Upper lobe of right lung (tissue), 1 donor: ENCODE data around the gene NPB. TPM values are rescaled to one million over a fixed set of nuclear protein-coding genes. Genes with fewer than 3 reads are reported as not detected.

Experiments used
- ATAC-seq: fragments of 200-7000 bp; cut with Tn5 transposase; one replicate; pipeline ENCODE4 v1.9.1; 2020; ENCODE audit warnings: mild to moderate bottlenecking, moderate library complexity
- DNase-seq: peaks from one replicate; pipeline ENCODE4 v3.0.0-alpha.2; 2020
- H3K27ac ChIP-seq: fragments of 200-600 bp; one replicate; pipeline ENCODE4 v1.8.0; 2022
- H3K27me3 ChIP-seq: fragments of 200-600 bp; one replicate; pipeline ENCODE4 v1.8.0; 2022; ENCODE audit warnings: mild to moderate bottlenecking
- H3K36me3 ChIP-seq: fragments of 200-600 bp; one replicate; pipeline ENCODE4 v1.8.0; 2022
- H3K4me1 ChIP-seq: fragments of 200-600 bp; one replicate; pipeline ENCODE4 v1.8.0; 2022
- H3K4me3 ChIP-seq: fragments of 200-600 bp; one replicate; pipeline ENCODE4 v1.8.0; 2022; ENCODE audit warnings: mild to moderate bottlenecking
- H3K9me3 ChIP-seq: fragments of 200-600 bp; one replicate; pipeline ENCODE4 v1.8.0; 2022
- intact Hi-C: fragments of 100-400 bp; cut with DNase I; formaldehyde crosslinking; loops from one replicate; pipeline ENCODE4 v1.11.0; 2022
- total RNA-seq: library from RNA; stranded (reverse); fragmentation: NEBNext Ultra II Directional; extraction: Animal tissue kit (Norgen Biotek cat#: 25700); gene quantifications from one replicate; pipeline ENCODE4 v1.2.1, GENCODE V29; 2021
- TF ChIP-seq, protein P1 (sequence below): fragments of 200-600 bp; IDR thresholded peaks from one replicate; pipeline ENCODE4 v1.8.0; 2022; ENCODE audit warnings: antibody characterized with exemption
- donor health status: DM: no; HTN: yes; CAD: no; lungs with severe emphysema.

NPB gene
- total RNA-seq, 1 donor from 2014 or later = 0.55 TPM

DNA sequence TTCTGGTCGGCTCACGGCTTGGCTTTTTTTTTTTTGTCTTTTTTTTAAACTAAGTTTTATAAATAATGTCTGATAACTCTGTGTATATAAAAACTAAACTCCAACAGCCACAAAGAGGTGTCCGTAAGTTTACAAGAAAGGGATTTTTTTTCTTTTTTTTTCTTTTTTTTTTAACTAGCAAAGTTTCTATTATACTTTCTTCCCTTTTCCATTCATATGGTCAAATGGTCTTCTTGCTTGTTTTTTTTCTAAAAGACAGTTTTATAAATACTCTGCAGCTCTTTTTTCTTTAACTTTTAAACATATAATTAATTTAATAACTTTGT, 19.5 kb downstream of the NPB start:
- TF ChIP-seq, protein P1, sequence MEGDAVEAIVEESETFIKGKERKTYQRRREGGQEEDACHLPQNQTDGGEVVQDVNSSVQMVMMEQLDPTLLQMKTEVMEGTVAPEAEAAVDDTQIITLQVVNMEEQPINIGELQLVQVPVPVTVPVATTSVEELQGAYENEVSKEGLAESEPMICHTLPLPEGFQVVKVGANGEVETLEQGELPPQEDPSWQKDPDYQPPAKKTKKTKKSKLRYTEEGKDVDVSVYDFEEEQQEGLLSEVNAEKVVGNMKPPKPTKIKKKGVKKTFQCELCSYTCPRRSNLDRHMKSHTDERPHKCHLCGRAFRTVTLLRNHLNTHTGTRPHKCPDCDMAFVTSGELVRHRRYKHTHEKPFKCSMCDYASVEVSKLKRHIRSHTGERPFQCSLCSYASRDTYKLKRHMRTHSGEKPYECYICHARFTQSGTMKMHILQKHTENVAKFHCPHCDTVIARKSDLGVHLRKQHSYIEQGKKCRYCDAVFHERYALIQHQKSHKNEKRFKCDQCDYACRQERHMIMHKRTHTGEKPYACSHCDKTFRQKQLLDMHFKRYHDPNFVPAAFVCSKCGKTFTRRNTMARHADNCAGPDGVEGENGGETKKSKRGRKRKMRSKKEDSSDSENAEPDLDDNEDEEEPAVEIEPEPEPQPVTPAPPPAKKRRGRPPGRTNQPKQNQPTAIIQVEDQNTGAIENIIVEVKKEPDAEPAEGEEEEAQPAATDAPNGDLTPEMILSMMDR = no peak
- no peak for ATAC-seq
- H3K27me3 ChIP-seq = no peaks in the 10 kb centered on the region
- no peak for DNase-seq
- peaks cover 15% of the 10 kb centered on the region for H3K36me3 ChIP-seq
- H3K27ac ChIP-seq = no peak overlapping the region
- peaks cover 44% of the 10 kb centered on the region for H3K4me1 ChIP-seq
- no peaks in the 10 kb centered on the region for H3K9me3 ChIP-seq
- intact Hi-C loops = no loop called here
- H3K4me3 ChIP-seq = no peak overlapping the region

DNA sequence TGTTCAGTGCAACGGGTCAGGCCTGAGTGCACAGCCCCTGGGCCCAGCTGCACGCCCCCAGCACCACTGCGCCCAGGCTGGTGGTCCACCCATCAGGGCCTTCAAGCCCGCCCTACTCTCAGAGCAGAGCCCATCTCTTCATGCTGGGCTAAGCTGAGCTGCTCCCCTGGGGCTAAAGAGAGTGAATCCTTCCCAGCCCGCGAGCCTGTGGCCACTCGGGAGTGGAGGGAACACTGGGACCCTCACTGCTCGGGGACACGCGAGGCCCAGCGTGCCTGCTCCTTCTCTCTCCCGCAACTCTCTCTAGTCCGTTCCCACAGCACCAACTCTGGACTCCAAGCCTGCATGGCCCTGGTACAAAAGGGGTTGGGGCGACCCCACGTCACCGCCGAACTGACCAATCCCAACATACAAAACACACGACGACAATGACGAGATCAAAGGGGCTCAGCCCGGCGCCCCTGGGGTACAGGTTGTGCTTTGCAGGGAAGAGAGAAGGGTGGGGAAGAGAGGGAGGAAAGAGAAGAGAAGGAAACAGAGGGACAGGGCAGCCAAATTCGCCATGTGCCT, 20.0 kb downstream of the NPB start:
- TF ChIP-seq, protein P1 = no peak
- peaks cover 38% of the 10 kb centered on the region for H3K4me1 ChIP-seq
- no peak for DNase-seq

DNA sequence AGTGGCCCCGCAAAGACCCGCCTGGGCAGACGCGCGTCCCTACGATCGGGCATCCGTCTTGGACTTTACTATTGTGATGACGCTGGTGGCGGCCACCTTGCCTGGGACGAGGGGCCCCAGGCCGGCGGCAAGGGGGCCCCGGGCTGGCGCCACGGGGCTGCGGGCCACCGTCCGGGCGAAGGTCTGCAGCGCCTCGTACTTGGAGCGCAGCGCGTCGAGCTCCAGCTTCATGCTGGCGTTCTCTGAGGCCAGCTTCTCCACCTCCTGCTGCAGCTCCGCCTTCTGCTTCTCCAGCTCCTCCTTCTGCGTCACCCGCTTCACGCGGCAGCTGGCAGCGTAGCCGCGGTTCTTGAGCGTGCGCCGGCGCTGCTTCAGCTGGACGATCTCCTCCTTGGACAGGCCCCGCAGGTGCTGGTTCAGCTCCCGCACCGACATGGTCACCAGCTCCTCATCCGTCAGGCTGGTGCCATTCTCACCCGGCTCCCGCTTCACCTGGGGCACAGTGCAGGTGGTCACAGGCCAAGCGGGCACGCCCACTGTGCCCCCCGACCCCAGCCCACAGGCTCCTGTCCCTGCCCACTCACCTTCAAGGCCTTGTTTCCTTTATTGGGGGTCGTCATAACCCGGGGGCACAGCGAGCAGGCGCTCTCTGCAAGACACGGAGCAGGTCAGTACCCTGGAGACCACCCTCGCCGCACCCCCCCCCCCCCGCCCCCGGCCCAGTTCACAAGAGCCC, 20.7 kb downstream of the NPB start:
- Histone ChIP-seq H3K27me3 (no peaks in the 10 kb centered on the region), H3K36me3 (peaks cover 15% of the 10 kb centered on the region), H3K27ac (peak overlapping the region; percentile 68), H3K4me1 (peaks cover 36% of the 10 kb centered on the region), H3K9me3 (no peaks in the 10 kb centered on the region), H3K4me3 (no peak overlapping the region)
- ATAC-seq (no peak), DNase-seq (no peak)
- TF ChIP-seq, protein P1 = no peak
- intact Hi-C loops = no loop called here

More for the DNA sequence above, 20.0 kb downstream of the NPB start:
- Histone ChIP-seq H3K4me3 (no peak overlapping the region), H3K27ac (no peak overlapping the region), H3K36me3 (peaks cover 15% of the 10 kb centered on the region), H3K9me3 (no peaks in the 10 kb centered on the region), H3K27me3 (no peaks in the 10 kb centered on the region)
- no peak for ATAC-seq
- intact Hi-C loops = no loop called here

DNA sequence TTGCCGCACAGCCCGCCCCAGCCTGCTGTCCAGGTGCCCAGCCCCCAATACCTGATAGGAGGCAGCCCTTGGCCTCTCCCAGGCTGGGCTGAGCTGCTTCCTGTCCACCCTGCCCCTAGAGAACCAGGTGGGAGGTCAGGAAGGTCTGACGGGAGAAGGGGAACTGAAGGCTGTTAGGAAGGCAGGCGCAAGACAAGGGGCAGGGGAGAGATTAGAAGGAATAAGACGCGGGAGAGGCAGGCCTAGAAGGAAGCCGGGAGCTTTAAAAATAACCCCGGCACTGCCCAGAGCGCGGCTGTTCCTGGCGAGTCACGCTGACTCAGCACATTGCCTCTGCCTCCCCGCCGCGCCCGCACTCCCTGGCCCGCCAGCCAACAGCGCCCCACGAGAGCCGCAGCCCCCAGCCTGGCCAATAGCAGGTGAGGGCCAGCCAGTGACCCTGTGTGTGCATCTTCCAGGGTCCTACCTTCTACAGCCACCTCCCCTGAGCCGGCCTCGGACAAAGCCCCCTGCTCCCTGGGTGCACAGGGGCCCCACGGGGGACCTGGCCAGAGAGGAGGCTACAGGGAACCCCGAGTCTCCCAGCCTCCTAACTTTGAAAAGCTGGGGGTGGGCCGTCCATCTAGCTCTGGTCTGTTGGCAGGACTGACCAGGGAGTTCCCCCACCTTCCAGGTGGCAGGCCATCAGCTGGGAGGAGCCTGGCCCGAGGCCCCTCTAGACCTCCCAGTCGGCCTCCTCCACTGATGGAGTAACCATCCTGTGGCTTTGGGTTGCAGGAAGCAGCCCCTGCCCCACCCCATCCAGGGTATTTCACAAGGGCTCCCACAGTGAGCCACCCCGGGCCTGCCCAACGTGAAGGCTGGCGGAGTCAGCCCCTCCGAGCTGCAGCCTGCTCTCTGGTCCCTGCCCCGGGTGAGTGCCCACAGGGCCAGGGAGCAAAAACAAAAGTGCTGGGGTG, 21.5 kb downstream of the NPB start:
- intact Hi-C loops = no loop called here
- Histone ChIP-seq H3K4me3 (peak overlapping the region; percentile 39), H3K9me3 (no peaks in the 10 kb centered on the region), H3K4me1 (peaks cover 36% of the 10 kb centered on the region), H3K27me3 (no peaks in the 10 kb centered on the region), H3K27ac (peak overlapping the region; percentile 68), H3K36me3 (peaks cover 15% of the 10 kb centered on the region)
- ATAC-seq (peak; percentile 45), DNase-seq (peak; percentile 85)
- TF ChIP-seq, protein P1 = no peak

DNA sequence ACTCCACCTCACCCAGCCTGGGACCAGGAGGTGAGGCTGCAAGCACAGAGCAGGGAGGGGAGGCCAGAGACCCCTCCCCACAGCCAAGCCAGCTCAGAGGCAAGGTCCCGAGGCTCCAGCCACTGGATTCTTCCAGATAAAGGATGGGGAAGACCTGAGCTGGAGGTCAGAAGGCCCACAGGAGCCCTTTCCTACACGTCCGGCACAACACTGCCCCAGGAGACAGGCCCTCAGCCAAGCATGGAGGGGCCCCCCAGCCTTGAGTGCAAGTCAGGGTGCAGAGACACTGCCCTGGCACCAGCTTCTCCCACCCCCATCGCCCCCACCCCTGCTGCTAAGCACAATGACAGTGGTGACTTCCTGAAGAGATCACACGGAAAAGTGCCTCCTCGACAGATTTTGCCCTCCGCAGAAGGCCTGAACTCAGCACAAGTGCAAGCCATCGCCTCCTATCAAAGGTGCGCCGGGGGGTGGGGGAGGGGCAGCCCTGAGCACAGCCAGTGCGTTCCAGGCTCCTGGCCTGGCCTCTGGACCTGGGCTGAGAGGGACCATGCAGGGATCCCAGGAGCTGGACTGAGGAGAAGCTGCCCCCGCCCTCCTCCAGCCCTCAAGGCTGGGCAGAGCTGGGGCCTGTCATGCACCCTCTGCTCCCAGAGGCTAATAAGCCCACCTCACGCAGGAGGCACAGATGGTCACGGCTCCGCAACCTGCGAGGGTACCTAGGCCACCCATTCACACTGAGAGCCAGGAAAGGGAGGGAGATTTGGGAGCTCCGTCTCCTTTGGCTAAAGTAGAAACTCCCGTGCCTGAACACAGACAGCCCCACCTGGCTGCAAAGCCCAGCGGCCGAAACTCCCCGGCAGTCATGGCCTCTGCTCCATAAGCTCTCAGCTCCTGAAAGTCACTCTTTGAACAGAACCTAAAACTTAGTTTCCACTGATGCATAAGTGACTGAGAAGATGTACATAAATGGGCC, 22.8 kb downstream of the NPB start:
- peaks cover 41% of the 10 kb centered on the region for H3K4me1 ChIP-seq
- no peak for ATAC-seq
- intact Hi-C loops = no loop called here
- TF ChIP-seq, protein P1 = no peak
- H3K27ac ChIP-seq = peak overlapping the region; percentile 30
- H3K36me3 ChIP-seq = peaks cover 15% of the 10 kb centered on the region
- H3K27me3 ChIP-seq = no peaks in the 10 kb centered on the region
- no peak overlapping the region for H3K4me3 ChIP-seq
- no peak for DNase-seq
- no peaks in the 10 kb centered on the region for H3K9me3 ChIP-seq
